Muscle of arm (tissue), 14 donors: ENCODE data around the gene ZNF727. TPM values are rescaled to one million over a fixed set of nuclear protein-coding genes. Genes with fewer than 3 reads are reported as not detected.
"Not testable (repeated sequence)": the region's sequence is repeated elsewhere in the genome, so short reads cannot be mapped to it uniquely, and the experiment has no call there.

Experiments
- DNase-seq: peaks from one replicate; pipeline ENCODE4 v3.0.0-alpha.2; 2013
- long read RNA-seq, 11 donors: transcript quantifications; one replicate each; lab custom pipeline, GENCODE V29; 2026
- polyA plus RNA-seq, 12 donors: library from polyadenylated mRNA; unstranded; fragments of 120-200 nt; gene quantifications; one replicate each; pipeline ENCODE4 v1.2.1, GENCODE V29; 2013; ENCODE audit not compliant: insufficient read length in 12 of 12

ZNF727 gene
- polyA plus RNA-seq: under 1 TPM in 6 of 12 donors, not detected in 6; 0.08 to 0.87 (median 0.30) TPM
- long read RNA-seq, donor 1: 0 reads
- long read RNA-seq, donor 2: 0 reads
- long read RNA-seq, donor 3: 0 reads
- long read RNA-seq, donor 4: 0 reads
- long read RNA-seq, donor 5: 0 reads
- long read RNA-seq, donor 6: 0 reads
- long read RNA-seq, donor 7: 0 reads
- long read RNA-seq, donor 8: 0 reads
- long read RNA-seq, donor 9: 0 reads
- long read RNA-seq, donor 10: 0 reads
- long read RNA-seq, donor 11: 0 reads

DNA sequence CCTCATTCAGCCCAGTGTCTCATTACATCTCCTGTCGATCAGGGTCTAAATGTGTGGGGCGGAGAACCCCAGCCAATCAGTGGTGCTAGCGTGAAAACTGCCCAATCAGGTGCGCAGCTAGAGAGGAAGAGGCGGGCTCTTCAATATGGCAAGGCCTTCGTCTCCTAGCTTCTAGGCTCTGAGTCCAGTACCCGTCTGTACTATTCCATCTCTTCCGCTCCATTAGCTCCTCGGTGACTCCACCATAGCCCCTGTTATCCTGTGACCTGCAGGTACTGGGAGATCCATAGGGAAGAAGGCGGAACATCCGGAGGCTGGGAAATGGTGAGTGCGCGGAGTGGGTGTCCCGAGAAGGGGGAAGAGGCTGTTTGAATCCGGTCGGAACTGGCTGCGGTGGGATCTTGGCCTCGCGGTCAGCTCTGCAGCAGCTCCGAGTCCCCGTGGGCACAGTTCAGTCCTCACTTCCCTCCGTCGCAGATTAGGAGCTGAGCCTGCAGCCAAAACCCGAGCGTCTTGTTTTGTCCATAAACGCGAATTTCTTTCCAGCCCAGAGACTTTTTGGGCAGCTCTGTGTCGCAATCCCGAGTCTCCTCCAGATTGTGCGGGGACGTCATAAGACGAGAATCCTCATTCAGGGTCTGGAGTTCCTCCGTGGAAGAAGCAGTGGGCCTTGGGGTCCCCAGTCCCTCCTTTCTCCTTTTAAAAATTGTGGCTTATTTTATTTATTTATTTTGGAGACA is at the start of gene ZNF727:
TSS of gene ZNF727 (plus strand) at position 134 of the 740 bp plus-strand sequence. CDS start at position 322, 188 bp downstream.
- no peak for DNase-seq

DNA sequence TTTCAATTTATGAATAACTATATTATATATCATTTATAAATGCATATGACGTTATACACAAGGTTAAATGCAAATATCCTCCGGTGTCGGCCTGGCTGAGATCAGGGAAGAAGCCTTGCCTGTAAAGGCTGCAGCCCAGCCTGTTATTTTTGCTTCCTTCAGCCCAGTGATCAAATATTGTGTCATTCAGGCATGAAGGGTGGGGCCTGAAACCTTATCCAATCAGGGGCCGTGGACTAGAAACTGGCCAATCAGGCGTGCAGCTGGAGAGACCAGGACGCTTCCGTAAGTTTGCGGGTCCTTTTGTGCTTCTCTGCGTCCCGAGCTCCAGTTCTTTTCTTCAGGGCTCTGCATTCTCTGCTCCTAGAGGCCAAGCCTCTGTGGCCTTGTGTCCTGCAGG is 46.7 kb upstream of the ZNF727 start, which contains the start of gene ZNF722:
TSS of gene ZNF722 (plus strand) at position 301 of the 400 bp plus-strand sequence. CDS start 113 bp downstream, outside the sequence.
- no peak for DNase-seq

DNA sequence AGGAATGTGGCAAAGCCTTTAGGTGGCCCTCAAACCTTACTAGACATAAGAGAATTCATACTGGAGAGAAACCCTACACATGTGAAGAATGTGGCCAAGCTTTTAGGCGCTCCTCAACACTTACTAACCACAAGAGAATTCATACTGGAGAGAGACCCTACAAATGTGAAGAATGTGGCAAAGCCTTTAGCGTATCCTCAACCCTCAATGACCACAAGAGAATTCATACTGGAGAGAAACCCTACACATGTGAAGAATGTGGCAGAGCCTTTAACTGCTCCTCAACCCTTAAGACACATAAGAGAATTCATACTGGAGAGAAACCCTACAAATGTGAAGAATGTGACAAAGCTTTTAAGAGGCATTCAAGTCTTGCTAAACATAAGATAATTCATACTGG is 29.7 kb upstream of the ZNF727 start:
- not testable (repeated sequence) for DNase-seq

DNA sequence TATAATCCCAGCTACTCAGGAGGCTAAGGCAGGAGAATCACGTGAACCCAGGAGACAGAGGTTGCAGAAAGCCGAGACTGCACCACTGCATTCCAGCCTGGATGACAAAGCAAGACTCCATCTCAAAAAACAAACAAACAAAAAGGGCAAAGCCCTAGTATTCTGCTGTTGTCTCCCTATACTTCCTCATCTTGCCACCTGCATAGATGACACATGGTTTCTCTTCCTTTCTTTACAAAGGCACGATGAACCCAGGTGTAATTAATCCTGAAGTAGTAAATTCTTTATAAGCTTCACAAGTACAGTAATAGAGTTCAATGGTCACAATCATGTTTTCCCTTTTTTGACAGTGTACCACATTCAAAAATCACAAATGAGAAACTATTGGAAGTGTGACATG is 9.8 kb upstream of the ZNF727 start:
- no peak for DNase-seq

DNA sequence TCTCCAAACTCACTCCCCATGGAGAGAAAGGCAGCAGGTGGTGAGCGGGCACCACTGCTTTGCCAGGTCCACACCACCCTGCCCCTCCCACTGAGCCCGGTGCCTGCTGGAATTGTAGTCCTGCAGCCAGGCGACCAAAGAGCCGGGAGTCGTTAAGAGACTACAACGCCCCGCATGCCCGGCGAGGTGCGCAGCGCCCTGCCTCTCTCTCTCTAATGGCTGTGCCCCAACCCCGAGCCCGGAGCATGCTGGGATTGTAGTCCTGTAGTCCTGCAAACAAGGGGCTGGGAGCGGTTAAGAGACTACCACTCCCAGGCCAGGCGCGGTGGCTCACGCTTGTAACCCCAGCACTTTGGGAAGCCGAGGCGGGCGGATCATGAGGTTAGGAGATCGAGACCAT is 8.1 kb upstream of the ZNF727 start:
- DNase-seq: no peak

DNA sequence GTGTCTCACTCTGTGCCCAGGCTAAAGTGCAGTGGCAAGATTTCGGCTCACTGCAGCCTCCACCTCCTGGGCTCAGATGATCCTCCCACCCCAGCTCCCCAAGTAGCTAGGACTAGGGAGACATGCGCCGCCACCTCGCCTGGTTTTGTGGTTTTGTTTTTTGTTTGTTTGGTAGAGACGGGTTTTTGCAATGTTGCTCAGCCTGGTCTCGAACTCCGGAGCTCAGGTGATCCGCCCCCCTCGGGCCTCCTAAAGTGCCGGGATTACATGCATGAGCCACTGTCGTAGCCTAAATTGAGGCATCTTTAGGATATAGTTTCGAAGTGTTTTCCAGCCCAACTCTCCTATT is 781 bp downstream of the ZNF727 start:
- no peak for DNase-seq

DNA sequence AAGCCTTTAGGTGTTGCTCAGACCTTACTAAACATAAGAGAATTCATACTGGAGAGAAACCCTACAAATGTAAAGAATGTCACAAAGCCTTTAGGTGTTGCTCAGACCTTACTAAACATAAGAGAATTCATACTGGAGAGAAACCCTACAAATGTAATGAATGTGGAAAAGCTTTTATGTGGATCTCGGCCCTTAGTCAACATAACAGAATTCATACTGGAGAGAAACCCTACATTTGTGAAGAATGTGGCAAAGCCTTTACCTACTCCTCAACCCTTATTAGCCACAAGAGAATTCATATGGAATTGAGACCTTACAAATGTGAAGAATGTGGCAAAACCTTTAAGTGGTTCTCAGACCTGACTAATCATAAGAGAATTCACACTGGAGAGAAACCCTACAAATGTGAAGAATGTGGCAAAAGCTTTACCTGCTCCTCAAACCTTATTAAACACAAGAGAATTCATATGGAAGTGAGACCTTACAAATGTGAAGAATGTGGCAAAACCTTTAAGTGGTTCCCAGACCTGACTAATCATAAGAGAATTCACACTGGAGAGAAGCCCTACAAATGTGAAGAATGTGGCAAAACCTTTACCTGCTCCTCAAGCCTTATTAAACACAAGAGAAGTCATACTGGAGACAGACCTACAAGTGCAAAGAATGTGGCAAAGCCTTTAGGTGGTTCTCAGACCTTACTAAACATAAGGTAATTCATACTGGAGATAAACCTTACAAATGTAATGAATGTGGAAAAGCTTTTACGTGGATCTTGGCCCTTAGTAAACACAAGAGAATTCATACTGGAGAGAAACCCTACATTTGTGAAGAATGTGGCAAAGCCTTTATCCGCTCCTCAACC is 32.8 kb downstream of the ZNF727 start:
- not testable (repeated sequence) for DNase-seq

DNA sequence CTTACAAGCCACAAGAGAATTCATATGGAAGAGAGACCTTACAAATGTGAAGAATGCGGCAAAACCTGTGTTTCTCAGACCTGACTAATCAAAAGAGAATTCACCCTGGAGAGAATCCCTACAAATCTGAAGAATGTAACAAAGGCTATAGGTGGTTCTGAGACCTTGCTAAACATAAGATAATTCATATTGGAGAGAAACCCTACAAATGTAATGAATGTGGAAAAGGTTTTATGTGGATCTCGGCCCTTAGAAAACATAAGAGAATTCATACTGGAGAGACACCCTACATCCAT is 33.4 kb downstream of the ZNF727 start:
- no peak for DNase-seq

DNA sequence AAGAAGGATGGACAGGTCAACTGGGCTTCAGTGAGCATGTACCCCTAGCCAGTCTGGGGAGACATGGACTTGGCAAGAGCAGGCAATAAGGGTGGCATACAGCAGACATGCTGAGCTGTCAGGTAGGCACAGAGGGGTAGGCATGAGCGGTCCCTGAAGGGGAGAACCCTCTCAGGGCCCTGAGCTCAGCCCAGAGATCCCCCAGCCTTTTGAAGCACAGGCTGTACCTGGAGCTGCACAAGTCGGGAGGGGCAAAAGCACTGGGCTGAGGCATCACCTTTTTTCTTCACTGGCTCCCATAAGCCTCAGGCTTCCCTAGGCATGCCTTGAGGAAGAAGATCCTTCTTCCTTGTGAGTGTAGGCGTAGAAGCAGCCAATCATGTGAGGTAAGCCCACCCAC is 42.3 kb downstream of the ZNF727 start:
- DNase-seq: no peak

DNA sequence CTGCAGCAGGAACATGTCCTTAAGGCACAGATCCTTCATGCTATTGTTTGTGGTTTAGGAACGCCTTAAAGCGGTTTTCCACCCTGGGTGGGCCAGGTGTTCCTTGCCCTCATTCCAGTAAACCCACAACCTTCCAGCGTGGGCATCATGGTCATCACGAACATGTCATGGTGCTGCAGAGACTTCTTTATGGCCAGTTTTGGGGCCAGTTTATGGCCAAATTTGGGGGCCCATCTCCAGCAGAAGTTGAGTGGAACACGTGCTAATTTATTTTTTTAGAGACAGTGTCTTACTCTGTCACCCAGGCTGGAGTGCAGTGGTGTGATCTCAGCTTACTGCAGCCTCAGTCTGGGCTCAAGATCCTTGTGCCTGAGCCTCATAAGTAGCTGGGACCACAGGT is 43.6 kb downstream of the ZNF727 start:
- not testable (repeated sequence) for DNase-seq

Other genes with a start within 250 kb of the ZNF727 start
- gene ZNF722, start 46.6 kb upstream of the ZNF727 start, polyA plus RNA-seq: not detected
- gene ZNF735, start 161.8 kb downstream of the ZNF727 start, polyA plus RNA-seq: not detected
- not detected for gene ZNF679, start 183.0 kb downstream of the ZNF727 start, polyA plus RNA-seq